Smooth muscle cell (in vitro differentiated cells): ENCODE data around the gene VAV2. TPM values are rescaled to one million over a fixed set of nuclear protein-coding genes. Genes with fewer than 3 reads are reported as not detected.

Experiments
- DNase-seq: peaks from one replicate; lab custom pipeline; 2025; ENCODE audit not compliant: unreplicated experiment; lab: John Stamatoyannopoulos, UW
- H2AFZ ChIP-seq: fragments of 200-600 bp; sonication (generic); 2 replicates; pipeline ENCODE4 v1.6.0; 2016; ENCODE audit warnings: antibody characterized with exemption, low read depth, mild to moderate bottlenecking
- H3F3A ChIP-seq: fragments of 200-600 bp; sonication (generic); 2 replicates; pipeline ENCODE4 v1.6.0; 2017; ENCODE audit warnings: antibody characterized with exemption, low read depth
- H3K27ac ChIP-seq: fragments of 200-600 bp; sonication (generic); 2 replicates; pipeline ENCODE4 v1.5.1; 2016; ENCODE audit warnings: low read depth, mild to moderate bottlenecking
- H3K27me3 ChIP-seq: fragments of 200-600 bp; sonication (generic); 2 replicates; pipeline ENCODE4 v1.6.1; 2016; ENCODE audit warnings: low read depth, mild to moderate bottlenecking
- H3K36me3 ChIP-seq: fragments of 200-600 bp; sonication (generic); 2 replicates; pipeline ENCODE4 v1.5.1; 2016; ENCODE audit warnings: low read depth
- H3K4me1 ChIP-seq: fragments of 200-600 bp; sonication (generic); 2 replicates; pipeline ENCODE4 v1.5.1; 2016; ENCODE audit warnings: low read depth
- H3K4me2 ChIP-seq: fragments of 200-600 bp; sonication (generic); 2 replicates; pipeline ENCODE4 v1.6.0; 2016; ENCODE audit warnings: mild to moderate bottlenecking
- H3K4me3 ChIP-seq: fragments of 200-600 bp; sonication (generic); 2 replicates; pipeline ENCODE4 v1.5.1; 2016; ENCODE audit warnings: mild to moderate bottlenecking
- H3K79me2 ChIP-seq: fragments of 200-600 bp; sonication (generic); 2 replicates; pipeline ENCODE4 v1.6.0; 2016; ENCODE audit warnings: low read depth, mild to moderate bottlenecking
- H3K9ac ChIP-seq: fragments of 200-600 bp; sonication (generic); 2 replicates; pipeline ENCODE4 v1.6.0; 2016; ENCODE audit warnings: low read depth
- H3K9me3 ChIP-seq: fragments of 200-600 bp; sonication (generic); replicated peaks from 2 replicates; pipeline ENCODE4 v1.5.1; 2016; ENCODE audit warnings: low read depth
- H4K20me1 ChIP-seq: fragments of 200-600 bp; sonication (generic); 2 replicates; pipeline ENCODE4 v1.6.0; 2016; ENCODE audit warnings: low read depth
- WGBS: methylation state at CpG from one replicate; pipeline ENCODE4 v1.1.7; 2016; ENCODE audit warnings: low lambda C conversion rate; 5-methylcytosine and 5-hydroxymethylcytosine counted together
- polyA plus RNA-seq: library from polyadenylated mRNA; unstranded; fragments of >200 nt; fragmentation: Nextera tagmentation; extraction: Ambion mirVana; gene quantifications from 2 replicates; pipeline ENCODE4 v1.2.1, GENCODE V29; 2016
- total RNA-seq: library from RNA; depleted of rRNA; stranded (reverse); fragments of >200 nt; gene quantifications from 2 replicates; pipeline ENCODE4 v1.2.3, GENCODE V29; 2014
- TF ChIP-seq, protein P1 (sequence below): fragments of 200-600 bp; sonication (generic); IDR thresholded peaks from 2 replicates; pipeline ENCODE4 v1.5.1; 2017; ENCODE audit warnings: borderline replicate concordance, mild to moderate bottlenecking, antibody characterized with exemption; ENCODE audit not compliant: insufficient read depth, poor library complexity, severe bottlenecking

The VAV2 gene
- total and polyA plus RNA-seq, 2 experiments from 2014 or later: 26.2 to 35.3 TPM

DNA sequence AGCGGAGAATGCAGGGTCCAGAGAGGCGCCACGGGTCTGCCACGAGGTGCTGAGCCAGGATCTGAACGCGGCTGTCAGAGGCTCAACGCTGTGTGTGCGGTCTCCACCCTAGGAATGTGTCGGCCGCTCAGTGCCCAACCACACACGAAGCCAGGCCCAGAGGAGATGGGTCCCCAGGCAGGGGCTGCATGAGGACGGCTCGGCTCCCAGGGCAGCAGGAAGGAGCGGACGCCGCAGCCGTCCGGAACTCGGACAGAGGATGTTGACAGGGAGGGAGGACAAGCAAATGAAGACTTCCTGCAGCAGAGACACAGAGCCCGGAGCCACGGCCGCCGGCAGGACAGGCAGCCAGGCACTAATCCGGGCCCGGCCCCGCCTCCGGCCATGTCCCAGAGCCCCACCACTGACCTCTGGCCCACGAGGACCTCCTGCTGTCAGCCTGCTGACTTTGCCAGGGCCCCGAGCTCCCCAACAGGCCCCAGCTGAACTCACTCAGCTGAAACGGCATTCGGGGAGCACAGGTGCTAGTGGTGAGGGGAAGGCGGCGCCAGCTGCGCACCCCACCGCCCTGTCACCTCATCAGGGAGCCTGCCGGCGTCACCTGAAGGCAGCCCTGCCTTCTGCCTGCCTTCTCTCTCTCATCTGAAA, 12.7 kb downstream of the VAV2 start:
- H3K9ac ChIP-seq: no peak overlapping the region
- TF ChIP-seq, protein P1, sequence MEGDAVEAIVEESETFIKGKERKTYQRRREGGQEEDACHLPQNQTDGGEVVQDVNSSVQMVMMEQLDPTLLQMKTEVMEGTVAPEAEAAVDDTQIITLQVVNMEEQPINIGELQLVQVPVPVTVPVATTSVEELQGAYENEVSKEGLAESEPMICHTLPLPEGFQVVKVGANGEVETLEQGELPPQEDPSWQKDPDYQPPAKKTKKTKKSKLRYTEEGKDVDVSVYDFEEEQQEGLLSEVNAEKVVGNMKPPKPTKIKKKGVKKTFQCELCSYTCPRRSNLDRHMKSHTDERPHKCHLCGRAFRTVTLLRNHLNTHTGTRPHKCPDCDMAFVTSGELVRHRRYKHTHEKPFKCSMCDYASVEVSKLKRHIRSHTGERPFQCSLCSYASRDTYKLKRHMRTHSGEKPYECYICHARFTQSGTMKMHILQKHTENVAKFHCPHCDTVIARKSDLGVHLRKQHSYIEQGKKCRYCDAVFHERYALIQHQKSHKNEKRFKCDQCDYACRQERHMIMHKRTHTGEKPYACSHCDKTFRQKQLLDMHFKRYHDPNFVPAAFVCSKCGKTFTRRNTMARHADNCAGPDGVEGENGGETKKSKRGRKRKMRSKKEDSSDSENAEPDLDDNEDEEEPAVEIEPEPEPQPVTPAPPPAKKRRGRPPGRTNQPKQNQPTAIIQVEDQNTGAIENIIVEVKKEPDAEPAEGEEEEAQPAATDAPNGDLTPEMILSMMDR: no peak
- WGBS: 61% methylated on average over 35 of the region's 37 CpGs
- no peak for DNase-seq
- peaks cover 100% of the 10 kb centered on the region for H4K20me1 ChIP-seq
- H3K79me2 ChIP-seq: peaks cover 100% of the 10 kb centered on the region
- H3K27me3 ChIP-seq: no peaks in the 10 kb centered on the region
- H3K4me1 ChIP-seq: peaks cover 16% of the 10 kb centered on the region
- H3K4me3 ChIP-seq: no peak overlapping the region
- peak overlapping the region; percentile 42 for H3K4me2 ChIP-seq
- no peaks in the 10 kb centered on the region for H3K36me3 ChIP-seq
- H3K27ac ChIP-seq: no peak overlapping the region
- H2AFZ ChIP-seq: no peak overlapping the region
- no peaks in the 10 kb centered on the region for H3F3A ChIP-seq
- no peaks in the 10 kb centered on the region for H3K9me3 ChIP-seq

DNA sequence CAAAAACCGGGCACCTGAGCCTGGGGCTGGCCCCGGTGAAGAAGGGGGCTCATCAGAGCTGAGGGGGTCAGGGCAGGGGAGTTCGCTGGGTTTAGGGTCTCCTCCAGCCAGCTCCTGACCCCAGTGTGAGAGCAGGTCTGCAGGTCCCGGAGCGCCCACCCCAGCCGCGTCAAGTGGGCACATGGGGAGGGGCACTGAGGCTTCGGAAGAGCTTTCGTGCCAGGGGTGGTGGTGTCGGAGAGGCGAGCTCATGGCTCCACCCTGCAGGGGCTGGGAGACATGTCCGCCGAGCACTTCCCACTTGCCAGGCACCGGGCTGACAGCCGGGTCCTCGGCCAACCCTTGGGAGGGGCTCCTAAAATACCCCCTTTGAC, 13.2 kb downstream of the VAV2 start:
- Histone ChIP-seq H4K20me1 (peaks cover 100% of the 10 kb centered on the region), H3K4me3 (no peak overlapping the region)
- 97% methylated on average over 16 of the region's 16 CpGs for WGBS

DNA sequence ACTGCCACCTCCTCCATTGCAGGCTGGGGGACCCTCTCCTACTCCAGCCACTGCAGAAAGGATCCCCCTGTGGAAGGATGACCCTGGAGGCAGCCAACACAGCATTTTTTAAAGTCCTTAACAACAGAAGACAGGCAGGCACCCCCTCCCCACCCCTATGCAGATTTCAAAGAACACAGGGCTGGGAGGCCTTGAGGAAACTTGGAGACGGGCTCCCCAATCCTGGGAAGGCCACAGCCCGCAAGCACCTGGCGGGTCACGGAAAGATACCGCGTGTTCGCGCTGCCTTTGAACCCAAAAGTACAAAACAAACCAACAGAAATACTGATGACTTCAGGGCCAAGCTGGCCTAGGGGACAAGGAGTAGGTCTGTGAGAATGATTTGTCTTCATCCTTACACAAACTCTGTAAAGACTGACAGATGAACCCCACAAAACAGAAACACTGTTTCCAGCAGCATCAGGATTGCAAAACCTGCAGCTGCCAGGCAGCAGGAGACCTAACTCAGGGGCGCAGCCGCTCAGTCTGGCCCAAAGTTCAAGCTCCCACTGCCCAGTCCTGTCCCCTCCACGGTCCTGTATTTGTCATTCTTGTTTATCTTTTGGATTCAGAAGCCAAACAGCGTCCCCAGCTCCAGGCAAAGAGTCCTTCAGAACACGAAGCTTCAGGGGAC, 13.8 kb downstream of the VAV2 start:
- Histone ChIP-seq H3K36me3 (no peaks in the 10 kb centered on the region), H3K4me2 (no peak overlapping the region), H3F3A (no peaks in the 10 kb centered on the region), H3K4me1 (peaks cover 16% of the 10 kb centered on the region), H4K20me1 (peaks cover 100% of the 10 kb centered on the region), H3K9ac (no peak overlapping the region), H3K27ac (no peak overlapping the region), H3K27me3 (no peaks in the 10 kb centered on the region), H3K9me3 (no peaks in the 10 kb centered on the region), H3K79me2 (peaks cover 100% of the 10 kb centered on the region), H2AFZ (no peak overlapping the region), H3K4me3 (no peak overlapping the region)
- TF ChIP-seq, protein P1: no peak
- DNase-seq: no peak
- WGBS: 93% methylated on average over 13 of the region's 13 CpGs

More for the DNA sequence above, 13.2 kb downstream of the VAV2 start:
- DNase-seq: no peak
- peaks cover 16% of the 10 kb centered on the region for H3K4me1 ChIP-seq
- no peaks in the 10 kb centered on the region for H3F3A ChIP-seq
- no peaks in the 10 kb centered on the region for H3K9me3 ChIP-seq
- H3K27me3 ChIP-seq: no peaks in the 10 kb centered on the region
- H2AFZ ChIP-seq: no peak overlapping the region
- H3K9ac ChIP-seq: no peak overlapping the region
- H3K36me3 ChIP-seq: no peaks in the 10 kb centered on the region
- TF ChIP-seq, protein P1: no peak
- peaks cover 100% of the 10 kb centered on the region for H3K79me2 ChIP-seq
- H3K4me2 ChIP-seq: peak overlapping the region; percentile 42
- no peak overlapping the region for H3K27ac ChIP-seq
